A549 (cell line): ENCODE results near the gene IPO13. TPM values are rescaled to one million over a fixed set of nuclear protein-coding genes. Genes with fewer than 3 reads are reported as not detected.

Experiments used
- ATAC-seq, 2 experiments: fragments of 200-7000 bp in 1 of 2; fragments of >200 bp in 1 of 2; cut with Nextera tagmentation in 1 of 2; cut with Tn5 transposase in 1 of 2; 3 replicates each; pipeline versions ENCODE4 v1.8.0 to v1.9.1; 2018 to 2020; ENCODE audit warnings: mild to moderate bottlenecking in 1 of 2, moderate library complexity in 1 of 2
- CTCF ChIA-PET: fragments of 300-600 bp; sonication (Branson Sonifier 250); formaldehyde crosslinking; extraction: SDS; loops from one replicate; lab custom pipeline; 2021; ENCODE audit warnings: antibody characterized with exemption, inconsistent platforms; lab: Yijun Ruan, JAX
- POLR2A ChIA-PET: fragments of 350-600 bp; formaldehyde crosslinking; extraction: SDS; loops from one replicate; lab custom pipeline; 2021; ENCODE audit warnings: antibody characterized with exemption, inconsistent platforms; lab: Yijun Ruan, JAX
- DNase-seq, 2 experiments: peaks; one replicate each; pipeline versions ENCODE4 v3.0.0 to v3.0.0-alpha.2; 2011 to 2016; ENCODE audit warnings: low read depth in 1 of 2, low spot score in 1 of 2
- FAIRE-seq: peaks from 2 replicates; lab custom pipeline; 2011; peaks lifted over from hg19 to GRCh38; lab: Jason Lieb, UNC
- H3K27ac ChIP-seq, 2 experiments: fragments of >200 bp; sonication (Bioruptor Twin); formaldehyde crosslinking; 3 replicates each; pipeline ENCODE4 v1.5.1; 2016 to 2017
- H3K4me1 ChIP-seq: fragments of >200 bp; sonication (Bioruptor Twin); formaldehyde crosslinking; 3 replicates; pipeline ENCODE4 v1.6.1; 2016
- H3K4me2 ChIP-seq: fragments of >200 bp; sonication (Bioruptor Twin); formaldehyde crosslinking; 3 replicates; pipeline ENCODE4 v1.6.1; 2016
- H3K4me3 ChIP-seq: fragments of >200 bp; sonication (Bioruptor Twin); formaldehyde crosslinking; 3 replicates; pipeline ENCODE4 v1.5.1; 2016
- H3K9me3 ChIP-seq: fragments of >200 bp; sonication (Bioruptor Twin); formaldehyde crosslinking; 3 replicates; pipeline ENCODE4 v1.6.1; 2016
- CBX8 ChIP-seq: fragments of 200-600 bp; sonication (generic); IDR thresholded peaks from 2 replicates; pipeline ENCODE4 v1.6.1; 2016
- CEBPB ChIP-seq, 2 experiments: fragments of >200 bp in 1 of 2; sonication (Bioruptor Twin) in 1 of 2; formaldehyde crosslinking in 1 of 2; IDR thresholded peaks; 2 replicates each; pipeline ENCODE4 v1.6.1; 2012 to 2016
- EHMT2 ChIP-seq: fragments of 200-600 bp; sonication (generic); IDR thresholded peaks from 2 replicates; pipeline ENCODE4 v1.6.1; 2016; ENCODE audit warnings: antibody characterized with exemption, low read depth, mild to moderate bottlenecking, moderate library complexity
- ELK1 ChIP-seq: fragments of 150-350 bp; IDR thresholded peaks from 2 replicates; pipeline ENCODE4 v1.6.1; 2014; ENCODE audit warnings: low read depth, mild to moderate bottlenecking, low read length
- EP300 ChIP-seq, 2 experiments: fragments of >200 bp; sonication (Bioruptor Twin); formaldehyde crosslinking; IDR thresholded peaks; 2 replicates in 1 of 2; 3 replicates in 1 of 2; pipeline ENCODE4 v1.6.1; 2016 to 2017
- HDAC2 ChIP-seq: fragments of 200-600 bp; sonication (generic); IDR thresholded peaks from 2 replicates; pipeline ENCODE4 v1.6.1; 2016
- HMGXB4 ChIP-seq: fragments of 250-450 bp; sonication (Bioruptor Pico); IDR thresholded peaks from 2 replicates; pipeline ENCODE4 v1.5.0; 2021; ENCODE audit warnings: mild to moderate bottlenecking, moderate library complexity, borderline replicate concordance
- HOXB5 ChIP-seq: fragments of 250-450 bp; sonication (Bioruptor Pico); IDR thresholded peaks from 2 replicates; pipeline ENCODE4 v1.5.0; 2020; ENCODE audit warnings: mild to moderate bottlenecking, moderate library complexity
- JUN ChIP-seq, 2 experiments: fragments of >200 bp; sonication (Bioruptor Twin); formaldehyde crosslinking; IDR thresholded peaks; 2 replicates in 1 of 2; 3 replicates in 1 of 2; pipeline ENCODE4 v1.6.1; 2016 to 2017
- KDM1A ChIP-seq: fragments of 200-600 bp; sonication (generic); IDR thresholded peaks from 2 replicates; pipeline ENCODE4 v1.6.1; 2016; ENCODE audit warnings: low read depth, mild to moderate bottlenecking
- PBX3 ChIP-seq: IDR thresholded peaks from 2 replicates; pipeline ENCODE4 v1.6.1; 2012
- RCOR1 ChIP-seq: fragments of 150-350 bp; IDR thresholded peaks from 2 replicates; pipeline ENCODE4 v1.6.1; 2014; ENCODE audit warnings: antibody characterized with exemption, low read length, low read depth
- REST ChIP-seq: fragments of 200-600 bp; sonication (generic); IDR thresholded peaks from 2 replicates; pipeline ENCODE4 v1.6.1; 2016; ENCODE audit warnings: antibody characterized with exemption, mild to moderate bottlenecking, moderate library complexity
- RFX5 ChIP-seq: fragments of 450-650 bp; IDR thresholded peaks from 2 replicates; pipeline ENCODE4 v1.7.1; 2014; ENCODE audit warnings: antibody characterized with exemption, mild to moderate bottlenecking, moderate library complexity
- TP53 ChIP-seq: fragments of 250-450 bp; sonication (Bioruptor Pico); IDR thresholded peaks from 2 replicates; pipeline ENCODE4 v1.5.0; 2021; ENCODE audit warnings: mild to moderate bottlenecking, moderate library complexity
- ZFP36 ChIP-seq: fragments of 450-650 bp; IDR thresholded peaks from 2 replicates; pipeline ENCODE4 v1.6.1; 2014; ENCODE audit warnings: borderline replicate concordance; ENCODE audit not compliant: partially characterized antibody
- WGBS: methylation state at CpG from one replicate; pipeline ENCODE4 v1.1.6; 2017; ENCODE audit errors: missing lambda C conversion rate; 5-methylcytosine and 5-hydroxymethylcytosine counted together
- polyA plus RNA-seq, 4 experiments: library from polyadenylated mRNA; depleted of rRNA in 3 of 4; stranded (reverse); fragments of >200 nt; fragmentation: RNase III in 1 of 4; extraction: RNeasy Plus Mini Kit Qiagen cat#74134 plus additional on column Dnase treatment in 1 of 4; gene quantifications; 2 replicates in 3 of 4; 3 replicates in 1 of 4; pipeline ENCODE4 v1.2.3, GENCODE V29; 2011 to 2017

Gene IPO13
- polyA plus RNA-seq, 2 of the 4 experiments (the other 2 are of a cell fraction) = 8.1 to 15.8 TPM

DNA sequence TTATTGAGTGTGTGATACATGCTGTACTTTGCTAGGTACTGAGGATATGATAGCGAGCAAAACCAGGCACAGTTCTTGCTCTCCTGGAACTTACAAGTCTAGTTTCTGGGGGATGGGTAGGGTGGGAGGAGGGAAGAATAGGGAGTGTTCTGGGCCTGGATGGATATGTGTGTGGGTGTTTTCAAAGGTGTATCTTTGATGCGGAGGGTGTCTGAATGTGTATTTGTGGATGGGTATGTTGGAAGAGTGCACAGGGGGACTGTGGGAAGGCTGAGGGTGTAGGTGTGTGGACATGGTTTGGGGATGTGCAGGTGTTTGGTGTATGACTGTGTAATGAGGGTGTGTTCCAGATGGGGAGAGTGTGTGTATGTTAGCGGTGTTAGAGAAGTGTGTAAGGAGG, 18.6 kb downstream of the IPO13 start:
- WGBS = 91% methylated on average over 2 of the region's 3 CpGs
- no peaks in the 10 kb centered on the region for H3K9me3 ChIP-seq
- ATAC-seq = no peak
- no peak overlapping the region for H3K4me2 ChIP-seq
- no peak for FAIRE-seq
- DNase-seq = no peak
- H3K4me3 ChIP-seq = no peak overlapping the region
- TF ChIP-seq EP300 (IDR thresholded peaks at IDR 0.05) (no peak), JUN (IDR thresholded peaks at IDR 0.05) (no peak), RFX5 (no peak), CBX8 (no peak), ELK1 (no peak), KDM1A (no peak), HOXB5 (no peak), CEBPB (IDR thresholded peaks at IDR 0.05) (no peak), HDAC2 (no peak), ZFP36 (no peak), HMGXB4 (no peak), PBX3 (no peak)
- H3K27ac ChIP-seq = no peak overlapping the region
- CTCF ChIA-PET = interaction anchor here (1.8 kb wide), 1 partner anchor 19 kb away, joined by 9 read pairs; no protein-coding TSS in a partner anchor
- H3K4me1 ChIP-seq = no peaks in the 10 kb centered on the region
- POLR2A ChIA-PET = no interaction called here

- FAIRE-seq = no peak
- POLR2A ChIA-PET = no interaction called here
- Histone ChIP-seq H3K4me1 (peaks cover 8% of the 10 kb centered on the region; the same call in 1 of the 3 replicates), H3K27ac (no peak overlapping the region), H3K9me3 (no peaks in the 10 kb centered on the region), H3K4me3 (no peak overlapping the region), H3K4me2 (no peak overlapping the region)
- no peak for ATAC-seq
- no peak for TF ChIP-seq RCOR1
- peak; percentile 90 for TF ChIP-seq REST
- peak; percentile 74; the same call in 1 of the 2 replicates for TF ChIP-seq EHMT2
- TF ChIP-seq TP53 (CRISPR knock-in tag) = no peak
- CTCF ChIA-PET = interaction anchor here (1.0 to 2.1 kb wide), 4 partner anchors 9 to 205 kb away, joined by 3 to 7 read pairs (median 4); no protein-coding TSS in a partner anchor
- 84% methylated on average over 6 of the region's 6 CpGs for WGBS
- no peak for DNase-seq
Measured at GRCh38 chr1:43968348-43968948, 21.7 kb downstream of the IPO13 start.
